ENCODE data around the gene PDP2.

PDP2 gene

DNA sequence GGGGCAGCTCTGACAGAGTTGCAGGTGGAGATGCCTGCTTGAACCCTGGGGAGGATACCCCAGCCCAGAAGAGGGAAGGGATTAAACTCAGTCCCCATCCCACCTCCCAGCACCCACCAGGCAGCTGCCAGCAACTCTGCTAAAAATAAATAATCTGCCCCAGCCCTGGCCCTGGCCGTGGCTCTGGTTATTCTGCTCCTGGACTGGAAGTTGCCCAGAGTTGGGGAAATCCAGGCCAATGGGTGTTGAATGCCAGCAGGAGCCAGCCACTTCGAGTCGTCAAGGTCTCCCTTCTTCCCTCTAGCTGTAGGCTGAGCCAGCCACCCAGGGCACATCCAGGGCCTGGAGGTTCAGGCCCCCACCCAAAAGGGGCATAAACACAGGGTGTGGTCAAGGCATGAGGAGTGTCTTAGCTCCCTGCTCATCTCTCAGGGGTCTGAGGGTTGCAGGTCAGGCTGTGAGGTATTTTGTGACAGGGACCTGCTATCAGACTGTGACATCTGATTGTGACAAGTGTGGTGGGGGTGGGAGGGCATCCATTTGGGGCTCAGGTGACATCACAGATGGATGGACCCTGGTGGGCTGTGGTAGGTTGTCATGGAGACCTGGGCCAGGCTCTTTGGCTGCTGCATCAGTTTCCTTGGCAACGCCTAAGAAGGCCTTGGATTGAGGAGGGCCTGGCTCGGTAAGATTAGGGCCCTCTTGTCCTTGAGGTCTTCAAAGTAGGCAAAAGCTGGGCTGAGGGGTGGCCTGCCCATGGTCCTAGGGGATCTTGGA is 46.0 kb downstream of the PDP2 start (continued):
- TF ChIP-seq, protein P1, sequence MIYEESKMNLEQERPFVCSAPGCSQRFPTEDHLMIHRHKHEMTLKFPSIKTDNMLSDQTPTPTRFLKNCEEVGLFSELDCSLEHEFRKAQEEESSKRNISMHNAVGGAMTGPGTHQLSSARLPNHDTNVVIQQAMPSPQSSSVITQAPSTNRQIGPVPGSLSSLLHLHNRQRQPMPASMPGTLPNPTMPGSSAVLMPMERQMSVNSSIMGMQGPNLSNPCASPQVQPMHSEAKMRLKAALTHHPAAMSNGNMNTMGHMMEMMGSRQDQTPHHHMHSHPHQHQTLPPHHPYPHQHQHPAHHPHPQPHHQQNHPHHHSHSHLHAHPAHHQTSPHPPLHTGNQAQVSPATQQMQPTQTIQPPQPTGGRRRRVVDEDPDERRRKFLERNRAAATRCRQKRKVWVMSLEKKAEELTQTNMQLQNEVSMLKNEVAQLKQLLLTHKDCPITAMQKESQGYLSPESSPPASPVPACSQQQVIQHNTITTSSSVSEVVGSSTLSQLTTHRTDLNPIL (CRISPR knock-in tag; IDR thresholded peaks at IDR 0.05; ENCODE audit: low read depth), result no peak
- TF ChIP-seq TCF4 (CRISPR knock-in tag; IDR thresholded peaks at IDR 0.05; ENCODE audit: borderline replicate concordance) (no peak), ZNF70 (CRISPR knock-in tag; IDR thresholded peaks at IDR 0.05) (no peak), OSR1 (CRISPR knock-in tag; IDR thresholded peaks at IDR 0.05) (no peak), GLIS3 (CRISPR knock-in tag; IDR thresholded peaks at IDR 0.05) (no peak)

DNA sequence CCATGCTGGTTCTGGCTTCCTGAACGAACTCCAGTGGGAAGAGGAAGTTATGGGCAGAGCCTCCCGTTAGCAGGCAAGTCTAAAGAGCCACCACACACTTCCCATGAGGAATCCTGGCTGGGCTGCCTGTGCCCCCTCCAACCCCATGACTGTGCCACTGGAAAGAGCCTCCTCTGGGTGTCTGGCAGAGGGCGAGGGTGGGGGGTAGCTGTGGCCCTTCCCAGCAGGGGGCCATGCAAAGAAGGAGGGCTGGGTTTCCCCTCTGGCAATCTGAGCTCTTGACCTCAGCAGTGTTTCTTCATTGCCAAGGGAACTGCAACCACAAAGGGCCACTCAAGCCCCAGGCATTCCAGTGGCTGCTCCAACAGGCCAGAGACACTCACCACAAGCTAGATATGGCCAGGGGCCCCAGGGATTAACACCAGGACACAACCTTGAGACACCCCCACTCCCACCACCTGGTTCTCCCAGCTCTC is 46.7 kb downstream of the PDP2 start:
- peak; percentile 72 for ATAC-seq
- TF ChIP-seq ZFP30 (CRISPR knock-in tag; IDR thresholded peaks at IDR 0.05), result no peak
- TF ChIP-seq, protein P1 (CRISPR knock-in tag; IDR thresholded peaks at IDR 0.05; ENCODE audit: low read depth), result no peak
- TF ChIP-seq CSDC2 (CRISPR knock-in tag; IDR thresholded peaks at IDR 0.05), result no peak
- no peak for TF ChIP-seq ZNF8 (CRISPR knock-in tag; IDR thresholded peaks at IDR 0.05)
- TF ChIP-seq SNAI2 (CRISPR knock-in tag; IDR thresholded peaks at IDR 0.05), result no peak
- TF ChIP-seq ZFP3 (CRISPR knock-in tag; IDR thresholded peaks at IDR 0.05), result no peak
- no peak for TF ChIP-seq PPARA (CRISPR knock-in tag; IDR thresholded peaks at IDR 0.05; ENCODE audit: borderline replicate concordance)
- no peak for TF ChIP-seq ZNF70 (CRISPR knock-in tag; IDR thresholded peaks at IDR 0.05)
- TF ChIP-seq ZNF565 (CRISPR knock-in tag; conservative IDR thresholded peaks at IDR 0.05; ENCODE audit: low read depth), result no peak
- no peak for TF ChIP-seq TCF4 (CRISPR knock-in tag; IDR thresholded peaks at IDR 0.05; ENCODE audit: borderline replicate concordance)
- TF ChIP-seq ZC3H10 (CRISPR knock-in tag; IDR thresholded peaks at IDR 0.05), result no peak
- TF ChIP-seq ARNTL (CRISPR knock-in tag; IDR thresholded peaks at IDR 0.05; ENCODE audit: borderline replicate concordance, low read depth), result no peak
- no peak for TF ChIP-seq RARB (CRISPR knock-in tag; IDR thresholded peaks at IDR 0.05)
- TF ChIP-seq, protein P2, sequence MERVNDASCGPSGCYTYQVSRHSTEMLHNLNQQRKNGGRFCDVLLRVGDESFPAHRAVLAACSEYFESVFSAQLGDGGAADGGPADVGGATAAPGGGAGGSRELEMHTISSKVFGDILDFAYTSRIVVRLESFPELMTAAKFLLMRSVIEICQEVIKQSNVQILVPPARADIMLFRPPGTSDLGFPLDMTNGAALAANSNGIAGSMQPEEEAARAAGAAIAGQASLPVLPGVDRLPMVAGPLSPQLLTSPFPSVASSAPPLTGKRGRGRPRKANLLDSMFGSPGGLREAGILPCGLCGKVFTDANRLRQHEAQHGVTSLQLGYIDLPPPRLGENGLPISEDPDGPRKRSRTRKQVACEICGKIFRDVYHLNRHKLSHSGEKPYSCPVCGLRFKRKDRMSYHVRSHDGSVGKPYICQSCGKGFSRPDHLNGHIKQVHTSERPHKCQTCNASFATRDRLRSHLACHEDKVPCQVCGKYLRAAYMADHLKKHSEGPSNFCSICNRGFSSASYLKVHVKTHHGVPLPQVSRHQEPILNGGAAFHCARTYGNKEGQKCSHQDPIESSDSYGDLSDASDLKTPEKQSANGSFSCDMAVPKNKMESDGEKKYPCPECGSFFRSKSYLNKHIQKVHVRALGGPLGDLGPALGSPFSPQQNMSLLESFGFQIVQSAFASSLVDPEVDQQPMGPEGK (CRISPR knock-in tag; IDR thresholded peaks at IDR 0.05; ENCODE audit: borderline replicate concordance), result no peak
- TF ChIP-seq GLIS3 (CRISPR knock-in tag; IDR thresholded peaks at IDR 0.05), result no peak
- TF ChIP-seq, protein P3, sequence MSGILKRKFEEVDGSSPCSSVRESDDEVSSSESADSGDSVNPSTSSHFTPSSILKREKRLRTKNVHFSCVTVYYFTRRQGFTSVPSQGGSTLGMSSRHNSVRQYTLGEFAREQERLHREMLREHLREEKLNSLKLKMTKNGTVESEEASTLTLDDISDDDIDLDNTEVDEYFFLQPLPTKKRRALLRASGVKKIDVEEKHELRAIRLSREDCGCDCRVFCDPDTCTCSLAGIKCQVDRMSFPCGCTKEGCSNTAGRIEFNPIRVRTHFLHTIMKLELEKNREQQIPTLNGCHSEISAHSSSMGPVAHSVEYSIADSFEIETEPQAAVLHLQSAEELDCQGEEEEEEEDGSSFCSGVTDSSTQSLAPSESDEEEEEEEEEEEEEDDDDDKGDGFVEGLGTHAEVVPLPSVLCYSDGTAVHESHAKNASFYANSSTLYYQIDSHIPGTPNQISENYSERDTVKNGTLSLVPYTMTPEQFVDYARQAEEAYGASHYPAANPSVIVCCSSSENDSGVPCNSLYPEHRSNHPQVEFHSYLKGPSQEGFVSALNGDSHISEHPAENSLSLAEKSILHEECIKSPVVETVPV (CRISPR knock-in tag; IDR thresholded peaks at IDR 0.05), result no peak

DNA sequence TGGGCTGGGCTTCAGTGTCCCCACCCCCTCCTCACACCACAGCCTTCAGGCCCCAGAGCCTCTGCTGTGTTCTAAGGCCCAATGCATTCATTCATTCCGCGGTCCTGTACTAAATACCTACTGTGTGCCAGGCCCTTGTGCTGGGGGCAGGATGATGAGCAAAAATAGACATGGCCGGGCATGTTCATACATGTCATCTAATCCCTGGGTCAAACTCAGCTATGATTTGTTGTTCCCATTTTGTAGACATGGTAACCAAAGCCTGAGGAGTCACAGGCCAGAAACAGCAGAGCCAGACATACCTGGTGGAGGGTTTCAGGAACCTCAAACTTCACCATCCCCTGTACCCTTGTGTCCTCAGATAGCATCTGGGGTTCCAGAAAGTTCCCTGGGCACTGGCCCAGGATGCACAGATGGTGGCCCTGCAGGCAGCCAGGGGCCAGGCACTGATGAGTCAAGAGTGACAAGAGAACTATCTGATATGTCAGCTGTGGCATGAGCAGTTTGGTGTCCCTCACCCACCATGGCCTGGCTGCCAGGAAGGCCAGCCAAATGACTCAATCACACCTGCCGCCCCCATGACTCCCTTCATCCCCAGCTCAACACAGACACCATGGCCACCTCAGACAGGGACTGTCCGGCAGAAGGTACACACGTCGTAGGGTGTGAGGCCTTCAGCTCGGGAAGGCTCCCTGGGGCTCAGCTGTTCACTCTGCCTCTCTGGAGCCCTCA is 47.8 kb downstream of the PDP2 start:
- TF ChIP-seq ESRRG (CRISPR knock-in tag; IDR thresholded peaks at IDR 0.05) (no peak), ZFP30 (CRISPR knock-in tag; IDR thresholded peaks at IDR 0.05) (no peak)
- peak; percentile 2; the same call in 1 of the 3 replicates for ATAC-seq

DNA sequence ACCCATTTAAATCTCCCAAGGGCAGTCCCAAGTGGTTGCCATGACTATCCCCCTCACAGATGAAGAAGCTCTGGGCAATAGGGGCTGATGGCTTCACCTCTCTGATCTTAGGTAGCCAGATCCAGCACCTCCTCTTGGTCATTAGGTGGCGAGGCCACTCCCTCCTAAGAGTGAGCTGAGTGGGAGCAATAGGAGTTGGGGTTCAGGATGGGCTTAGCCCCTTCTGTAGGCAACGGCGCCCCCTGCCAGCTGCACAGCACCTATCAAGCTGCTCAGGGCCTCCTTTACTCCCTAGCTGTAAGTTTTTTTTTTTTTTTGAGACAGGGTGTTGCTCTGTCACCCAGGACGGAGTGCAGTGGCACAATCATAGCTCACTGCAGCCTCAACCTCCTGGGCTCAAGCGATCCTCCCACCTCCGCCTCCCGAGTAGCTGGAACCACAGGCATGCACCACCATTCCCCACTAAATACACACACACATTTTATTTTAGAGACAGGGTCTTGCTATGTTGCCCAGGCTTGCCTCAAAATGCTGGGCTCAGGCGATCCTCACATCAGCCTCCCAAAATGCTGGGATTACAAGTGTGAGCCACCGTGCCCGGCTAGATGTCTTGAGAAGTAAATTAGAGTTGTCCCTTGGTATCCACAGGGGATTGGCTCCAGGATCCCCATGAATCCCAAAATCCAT is 48.5 kb downstream of the PDP2 start:
- ATAC-seq, result peak; percentile 44

More for the DNA sequence above, 48.5 kb downstream of the PDP2 start:
- no peak for TF ChIP-seq ARNTL (CRISPR knock-in tag; IDR thresholded peaks at IDR 0.05; ENCODE audit: borderline replicate concordance, low read depth)
- no peak for TF ChIP-seq RARB (CRISPR knock-in tag; IDR thresholded peaks at IDR 0.05)
- TF ChIP-seq, protein P4, sequence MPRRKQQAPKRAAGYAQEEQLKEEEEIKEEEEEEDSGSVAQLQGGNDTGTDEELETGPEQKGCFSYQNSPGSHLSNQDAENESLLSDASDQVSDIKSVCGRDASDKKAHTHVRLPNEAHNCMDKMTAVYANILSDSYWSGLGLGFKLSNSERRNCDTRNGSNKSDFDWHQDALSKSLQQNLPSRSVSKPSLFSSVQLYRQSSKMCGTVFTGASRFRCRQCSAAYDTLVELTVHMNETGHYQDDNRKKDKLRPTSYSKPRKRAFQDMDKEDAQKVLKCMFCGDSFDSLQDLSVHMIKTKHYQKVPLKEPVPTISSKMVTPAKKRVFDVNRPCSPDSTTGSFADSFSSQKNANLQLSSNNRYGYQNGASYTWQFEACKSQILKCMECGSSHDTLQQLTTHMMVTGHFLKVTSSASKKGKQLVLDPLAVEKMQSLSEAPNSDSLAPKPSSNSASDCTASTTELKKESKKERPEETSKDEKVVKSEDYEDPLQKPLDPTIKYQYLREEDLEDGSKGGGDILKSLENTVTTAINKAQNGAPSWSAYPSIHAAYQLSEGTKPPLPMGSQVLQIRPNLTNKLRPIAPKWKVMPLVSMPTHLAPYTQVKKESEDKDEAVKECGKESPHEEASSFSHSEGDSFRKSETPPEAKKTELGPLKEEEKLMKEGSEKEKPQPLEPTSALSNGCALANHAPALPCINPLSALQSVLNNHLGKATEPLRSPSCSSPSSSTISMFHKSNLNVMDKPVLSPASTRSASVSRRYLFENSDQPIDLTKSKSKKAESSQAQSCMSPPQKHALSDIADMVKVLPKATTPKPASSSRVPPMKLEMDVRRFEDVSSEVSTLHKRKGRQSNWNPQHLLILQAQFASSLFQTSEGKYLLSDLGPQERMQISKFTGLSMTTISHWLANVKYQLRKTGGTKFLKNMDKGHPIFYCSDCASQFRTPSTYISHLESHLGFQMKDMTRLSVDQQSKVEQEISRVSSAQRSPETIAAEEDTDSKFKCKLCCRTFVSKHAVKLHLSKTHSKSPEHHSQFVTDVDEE (CRISPR knock-in tag; IDR thresholded peaks at IDR 0.05), result no peak
- no peak for TF ChIP-seq GLIS3 (CRISPR knock-in tag; IDR thresholded peaks at IDR 0.05)
- TF ChIP-seq ISL1 (CRISPR knock-in tag; IDR thresholded peaks at IDR 0.05), result no peak
- TF ChIP-seq ZFP30 (CRISPR knock-in tag; IDR thresholded peaks at IDR 0.05), result no peak
- TF ChIP-seq ZNF8 (CRISPR knock-in tag; IDR thresholded peaks at IDR 0.05), result no peak
- no peak for TF ChIP-seq OSR1 (CRISPR knock-in tag; IDR thresholded peaks at IDR 0.05)

Data from SK-N-SH treated with all-trans-retinoic acid at 6 μM for 48 hours (cell line).